Large intestine (tissue), 3 donors: ENCODE data around the gene VAPB. TPM values are rescaled to one million over a fixed set of nuclear protein-coding genes. Genes with fewer than 3 reads are reported as not detected.

Experiments
- DNase-seq, 2 donors: peaks; one replicate each; pipeline versions ENCODE4 v3.0.0 to v3.0.0-alpha.2; 2013
- H3K27ac ChIP-seq: one replicate; pipeline ENCODE4 v1.5.1; 2013; ENCODE audit warnings: low read length
- H3K27me3 ChIP-seq: 2 replicates; pipeline ENCODE4 v1.6.1; 2013; ENCODE audit warnings: low read length; ENCODE audit not compliant: control insufficient read depth, insufficient read depth
- H3K36me3 ChIP-seq: 2 replicates; pipeline ENCODE4 v1.6.1; 2013; ENCODE audit warnings: low read length; ENCODE audit not compliant: control insufficient read depth, insufficient read depth
- H3K4me1 ChIP-seq: one replicate; pipeline ENCODE4 v1.6.1; 2013; ENCODE audit warnings: low read length; ENCODE audit not compliant: control insufficient read depth, insufficient read depth
- H3K4me3 ChIP-seq: one replicate; pipeline ENCODE4 v1.5.1; 2013; ENCODE audit warnings: low read length
- H3K9me3 ChIP-seq: one replicate; pipeline ENCODE4 v1.6.1; 2013; ENCODE audit warnings: mild to moderate bottlenecking, low read depth, low read length, moderate library complexity; ENCODE audit not compliant: control insufficient read depth
- WGBS: methylation state at CpG from one replicate; pipeline ENCODE4 v1.1.5; 2013; ENCODE audit warnings: low lambda C conversion rate; ENCODE audit not compliant: insufficient coverage; 5-methylcytosine and 5-hydroxymethylcytosine counted together
- polyA plus RNA-seq: library from polyadenylated mRNA; unstranded; fragments of 120-200 nt; gene quantifications from one replicate; pipeline ENCODE4 v1.2.1, GENCODE V29; 2013

VAPB gene
- polyA plus RNA-seq, 1 donor: 39.2 TPM

DNA sequence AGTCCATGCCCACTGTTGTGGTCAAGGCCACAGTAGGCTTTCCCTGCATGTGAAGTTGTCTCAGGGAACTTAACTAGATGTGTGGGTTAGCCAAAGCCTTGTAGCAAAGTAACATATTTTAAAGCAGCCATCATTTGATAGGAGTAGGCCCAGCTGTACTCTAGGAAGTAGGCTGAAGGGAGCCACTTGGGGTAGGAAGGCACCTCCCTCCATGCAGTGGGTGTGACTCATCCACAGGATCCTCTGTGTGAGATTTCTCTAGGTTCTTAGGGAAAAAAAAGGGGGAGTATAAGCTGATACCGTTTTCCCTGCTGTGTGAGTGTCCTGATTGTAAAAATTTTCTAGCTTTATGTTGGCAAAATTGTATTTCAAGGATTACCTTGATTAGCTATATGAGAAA lies 44.7 kb downstream of the VAPB start:
- WGBS: no CpG with 5 or more reads among the region's 1 CpG
- no peak overlapping the region for H3K4me3 ChIP-seq
- DNase-seq: no peak
- peak overlapping the region; percentile 42 for H3K27ac ChIP-seq
- peaks cover 16% of the 10 kb centered on the region for H3K4me1 ChIP-seq
- H3K27me3 ChIP-seq: no peaks in the 10 kb centered on the region
- no peaks in the 10 kb centered on the region for H3K9me3 ChIP-seq
- peaks cover 7% of the 10 kb centered on the region for H3K36me3 ChIP-seq

DNA sequence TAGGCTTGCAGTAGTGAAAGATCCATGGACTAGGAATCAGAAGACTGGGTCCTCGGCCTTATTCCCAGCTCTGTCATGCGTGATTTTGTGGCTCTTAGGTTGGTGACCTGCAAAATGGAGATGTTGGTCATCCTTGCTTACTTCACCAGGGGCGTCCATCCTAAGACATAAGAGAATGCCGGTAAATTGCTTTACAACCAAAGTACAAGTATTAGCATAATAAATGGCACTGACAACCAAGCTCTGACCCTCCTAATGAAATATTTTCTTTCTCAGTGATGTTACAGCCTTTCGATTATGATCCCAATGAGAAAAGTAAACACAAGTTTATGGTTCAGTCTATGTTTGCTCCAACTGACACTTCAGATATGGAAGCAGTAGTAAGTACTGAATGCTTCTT lies 45.3 kb downstream of the VAPB start:
- Histone ChIP-seq H3K27me3 (no peaks in the 10 kb centered on the region), H3K4me3 (no peak overlapping the region), H3K27ac (peak overlapping the region; percentile 42), H3K36me3 (peaks cover 10% of the 10 kb centered on the region), H3K4me1 (peaks cover 16% of the 10 kb centered on the region), H3K9me3 (no peaks in the 10 kb centered on the region)
- DNase-seq: peak in 1 of 2 donors; percentile 61
- 11% methylated on average over 1 of the region's 5 CpGs for WGBS

DNA sequence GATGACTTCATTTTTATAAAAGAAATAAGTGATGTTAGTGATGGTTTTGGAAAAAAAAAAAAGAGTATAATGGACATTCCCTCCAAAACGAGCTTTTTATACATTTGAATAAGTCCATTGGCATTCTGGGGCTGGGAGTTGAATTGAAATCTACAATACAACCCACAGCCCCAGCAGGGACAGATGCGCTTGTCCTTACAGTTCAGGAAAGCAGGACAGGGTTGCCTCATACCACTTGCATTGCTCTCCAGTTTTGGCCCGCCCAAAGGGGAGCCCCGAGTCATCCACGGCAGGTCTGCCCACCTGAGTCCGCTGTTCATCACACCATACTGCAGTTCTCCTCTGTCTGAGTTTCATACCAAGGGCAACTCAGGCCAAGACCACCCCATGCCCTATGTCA lies 46.2 kb downstream of the VAPB start:
- no peak for DNase-seq
- no peaks in the 10 kb centered on the region for H3K27me3 ChIP-seq
- H3K27ac ChIP-seq: no peak overlapping the region
- no peaks in the 10 kb centered on the region for H3K9me3 ChIP-seq
- H3K4me1 ChIP-seq: peaks cover 16% of the 10 kb centered on the region
- WGBS: 100% methylated on average over 1 of the region's 6 CpGs
- H3K4me3 ChIP-seq: no peak overlapping the region
- H3K36me3 ChIP-seq: peaks cover 14% of the 10 kb centered on the region

DNA sequence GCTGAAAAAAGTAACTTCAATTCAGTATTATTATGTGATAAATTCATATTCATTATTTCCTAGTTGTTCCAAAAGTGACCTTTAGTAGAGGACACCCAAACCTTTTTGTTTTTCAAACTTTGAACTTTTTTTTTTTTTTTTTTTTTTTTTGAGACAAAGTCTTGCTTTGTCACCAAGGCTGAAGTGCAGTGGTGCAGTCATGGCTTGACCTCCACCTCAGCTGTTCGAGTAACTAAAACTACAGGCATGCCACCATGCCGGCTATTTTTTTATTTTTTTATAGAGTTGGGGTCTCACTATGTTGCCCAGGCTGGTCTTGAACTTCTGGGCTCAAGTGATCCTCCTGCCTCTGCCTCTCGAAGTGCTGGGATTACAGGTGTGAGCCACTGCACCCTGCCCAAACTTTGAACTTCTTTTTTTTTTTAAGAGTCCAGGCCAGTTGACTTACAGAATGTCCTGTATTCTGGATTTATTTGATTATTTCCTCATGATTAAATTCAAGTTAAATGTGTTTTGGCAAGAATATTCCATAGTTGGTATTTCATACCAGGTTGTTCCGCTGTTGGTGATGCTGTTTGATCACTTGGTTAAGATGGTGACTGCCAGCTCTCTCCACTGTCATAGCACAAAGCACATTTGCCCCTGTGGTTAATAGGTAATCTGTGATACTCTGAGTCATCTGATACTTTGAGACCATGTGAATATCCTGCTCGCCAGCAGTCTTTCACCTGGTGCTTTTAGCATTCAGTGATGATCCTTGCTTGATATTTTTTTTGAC lies 48.0 kb downstream of the VAPB start:
- Histone ChIP-seq H3K27me3 (no peaks in the 10 kb centered on the region), H3K9me3 (no peaks in the 10 kb centered on the region), H3K36me3 (peaks cover 26% of the 10 kb centered on the region), H3K4me1 (peaks cover 12% of the 10 kb centered on the region), H3K4me3 (no peak overlapping the region), H3K27ac (peak overlapping the region; percentile 36)
- peak; percentile 70 to 90 for DNase-seq
- no CpG with 5 or more reads among the region's 5 CpGs for WGBS

DNA sequence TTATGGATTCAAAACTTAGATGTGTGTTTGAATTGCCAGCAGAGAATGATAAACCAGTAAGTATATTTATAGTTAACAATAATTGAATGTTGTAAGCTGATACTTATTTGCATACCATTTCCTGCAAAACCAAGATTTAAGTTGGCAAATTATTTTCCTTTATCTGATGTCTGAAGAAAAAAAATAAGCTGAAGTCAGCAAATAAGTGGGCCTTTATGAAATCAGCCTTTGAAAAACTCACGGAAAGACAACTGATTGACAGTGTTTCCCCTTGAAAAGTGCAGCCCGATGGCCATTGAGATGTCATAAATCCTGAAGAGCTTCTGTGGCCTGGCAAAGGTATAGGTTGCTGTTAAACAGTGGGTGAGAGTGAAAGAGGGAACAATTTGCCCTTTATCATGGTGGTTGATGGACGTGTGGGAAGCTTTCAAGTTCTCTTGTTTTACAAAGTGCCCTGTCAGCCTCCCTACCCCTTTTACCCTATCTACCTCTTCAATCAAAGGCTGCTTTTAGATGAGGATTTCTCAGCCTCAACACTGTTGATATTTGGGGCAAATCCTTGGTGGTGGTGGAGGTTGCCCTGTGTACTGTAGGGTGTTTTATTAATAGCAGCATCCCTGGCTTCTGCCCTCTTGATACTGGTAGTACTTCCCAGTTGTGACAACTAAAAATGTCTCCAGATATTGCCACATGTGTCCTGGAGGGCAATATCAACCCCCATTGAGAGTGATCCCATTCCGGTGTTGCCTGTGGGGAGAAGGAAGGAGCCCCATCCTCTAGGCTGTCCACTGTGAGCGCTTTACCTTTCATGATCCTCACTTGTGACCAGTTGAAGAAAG lies 50.2 kb downstream of the VAPB start:
- H3K4me3 ChIP-seq: no peak overlapping the region
- no peak for DNase-seq
- no peaks in the 10 kb centered on the region for H3K9me3 ChIP-seq
- WGBS: no CpG with 5 or more reads among the region's 5 CpGs
- peaks cover 33% of the 10 kb centered on the region for H3K36me3 ChIP-seq
- H3K27me3 ChIP-seq: no peaks in the 10 kb centered on the region
- H3K27ac ChIP-seq: no peak overlapping the region
- peaks cover 8% of the 10 kb centered on the region for H3K4me1 ChIP-seq

DNA sequence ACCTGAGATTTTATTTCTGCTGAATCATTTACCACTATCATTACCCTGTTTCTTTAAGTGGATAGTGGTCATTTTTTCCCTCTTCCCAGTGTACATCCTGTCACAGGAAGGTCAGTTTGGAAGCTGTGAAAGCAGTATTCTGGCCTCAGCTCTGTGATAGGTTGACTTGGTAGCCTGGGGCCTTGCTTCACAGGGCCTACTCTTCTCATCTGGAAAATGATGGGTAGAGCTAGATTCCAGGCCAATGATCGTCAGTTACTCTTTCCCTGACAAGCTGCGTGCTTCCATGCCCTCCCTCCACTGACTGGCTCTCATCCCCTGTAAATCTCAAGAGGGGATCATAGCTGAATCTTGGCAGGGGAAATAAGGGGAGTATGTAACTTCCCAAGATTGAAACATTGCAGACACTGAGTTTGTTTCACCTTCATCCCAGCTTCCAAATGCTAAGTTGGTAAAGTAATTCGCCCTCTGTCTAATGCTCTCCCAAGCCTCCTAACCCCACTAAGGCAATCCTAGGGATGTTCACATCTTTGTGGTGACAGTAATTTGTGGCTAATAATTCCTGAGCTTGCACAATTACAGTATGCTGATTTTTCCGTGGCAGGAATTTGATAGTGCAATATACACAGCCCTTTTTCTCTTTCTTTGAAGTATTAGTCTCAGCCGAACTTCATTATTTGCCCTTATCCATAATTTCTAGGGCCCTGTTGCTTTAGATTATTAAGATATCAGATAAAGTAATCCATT lies 51.2 kb downstream of the VAPB start:
- no peaks in the 10 kb centered on the region for H3K9me3 ChIP-seq
- no peak overlapping the region for H3K27ac ChIP-seq
- H3K4me1 ChIP-seq: peaks cover 8% of the 10 kb centered on the region
- DNase-seq: no peak
- 85% methylated on average over 2 of the region's 5 CpGs for WGBS
- no peaks in the 10 kb centered on the region for H3K27me3 ChIP-seq
- peaks cover 43% of the 10 kb centered on the region for H3K36me3 ChIP-seq
- H3K4me3 ChIP-seq: no peak overlapping the region

DNA sequence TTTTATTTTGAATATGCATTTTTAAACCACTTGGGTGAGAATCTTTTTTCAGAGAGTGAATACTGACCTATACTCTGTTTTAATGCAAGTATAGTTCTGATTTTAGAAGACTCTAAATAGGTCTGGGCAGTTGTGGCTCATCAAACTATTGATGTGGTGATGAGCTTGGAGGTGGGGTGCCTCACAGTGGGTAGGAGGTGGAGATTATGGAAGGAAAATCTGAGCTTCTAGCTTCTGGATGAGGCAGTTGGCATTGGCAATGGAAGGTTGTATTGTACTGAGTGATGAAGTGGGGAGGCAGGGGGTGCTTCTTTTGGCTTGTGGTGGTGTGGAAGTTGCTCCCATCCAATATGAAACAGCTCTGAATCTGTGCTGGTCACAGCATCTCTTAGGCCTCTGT lies 52.7 kb downstream of the VAPB start:
- Histone ChIP-seq H3K27ac (no peak overlapping the region), H3K36me3 (peaks cover 54% of the 10 kb centered on the region), H3K9me3 (no peaks in the 10 kb centered on the region), H3K4me3 (no peak overlapping the region), H3K4me1 (peaks cover 5% of the 10 kb centered on the region), H3K27me3 (no peaks in the 10 kb centered on the region)
- no peak for DNase-seq

DNA sequence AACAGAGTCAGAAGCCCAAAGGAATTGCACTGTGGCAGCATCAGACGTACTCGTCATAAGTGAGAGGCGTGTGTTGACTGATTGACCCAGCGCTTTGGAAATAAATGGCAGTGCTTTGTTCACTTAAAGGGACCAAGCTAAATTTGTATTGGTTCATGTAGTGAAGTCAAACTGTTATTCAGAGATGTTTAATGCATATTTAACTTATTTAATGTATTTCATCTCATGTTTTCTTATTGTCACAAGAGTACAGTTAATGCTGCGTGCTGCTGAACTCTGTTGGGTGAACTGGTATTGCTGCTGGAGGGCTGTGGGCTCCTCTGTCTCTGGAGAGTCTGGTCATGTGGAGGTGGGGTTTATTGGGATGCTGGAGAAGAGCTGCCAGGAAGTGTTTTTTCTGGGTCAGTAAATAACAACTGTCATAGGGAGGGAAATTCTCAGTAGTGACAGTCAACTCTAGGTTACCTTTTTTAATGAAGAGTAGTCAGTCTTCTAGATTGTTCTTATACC lies 55.8 kb downstream of the VAPB start:
- Histone ChIP-seq H3K27me3 (no peaks in the 10 kb centered on the region), H3K4me3 (no peak overlapping the region), H3K27ac (no peak overlapping the region), H3K36me3 (peaks cover 49% of the 10 kb centered on the region), H3K9me3 (no peaks in the 10 kb centered on the region), H3K4me1 (no peaks in the 10 kb centered on the region)
- WGBS: no CpG with 5 or more reads among the region's 5 CpGs
- DNase-seq: no peak

DNA sequence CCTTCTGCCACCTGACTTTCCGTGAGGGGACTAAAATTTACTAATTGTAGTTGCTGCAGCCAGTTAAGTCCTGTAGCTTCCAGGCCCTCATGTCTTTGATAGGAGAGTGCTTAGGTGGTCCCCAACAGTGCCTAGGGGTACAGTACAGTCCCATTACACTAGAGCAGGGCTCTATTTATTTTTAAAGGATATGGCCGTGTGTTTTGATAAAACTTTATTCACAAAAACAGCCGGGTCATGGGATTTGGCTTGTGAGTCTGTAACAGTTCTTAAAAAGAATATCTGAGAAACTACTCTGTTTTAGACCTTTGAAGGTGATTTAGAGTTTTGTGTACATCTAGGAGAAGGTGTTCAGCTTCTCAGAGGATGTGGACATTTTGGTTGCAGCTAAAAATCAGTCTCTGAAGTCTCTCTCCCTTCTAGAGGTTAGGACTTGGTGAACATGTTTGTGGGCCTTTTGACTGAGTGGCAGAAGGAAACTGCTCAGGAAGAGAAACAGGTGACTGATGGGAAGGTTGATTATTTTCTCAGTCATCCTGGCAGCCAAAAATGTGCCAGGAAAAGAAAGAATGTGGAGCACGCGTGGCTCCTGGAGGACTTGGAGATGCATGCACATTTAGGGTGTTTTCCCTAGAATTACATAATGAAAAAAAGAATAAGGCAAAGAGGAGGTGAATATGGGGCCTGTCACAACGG lies 57.4 kb downstream of the VAPB start:
- Histone ChIP-seq H3K27ac (no peak overlapping the region), H3K4me1 (no peaks in the 10 kb centered on the region), H3K27me3 (no peaks in the 10 kb centered on the region), H3K4me3 (no peak overlapping the region), H3K9me3 (no peaks in the 10 kb centered on the region), H3K36me3 (peaks cover 41% of the 10 kb centered on the region)
- no CpG with 5 or more reads among the region's 6 CpGs for WGBS
- DNase-seq: no peak

DNA sequence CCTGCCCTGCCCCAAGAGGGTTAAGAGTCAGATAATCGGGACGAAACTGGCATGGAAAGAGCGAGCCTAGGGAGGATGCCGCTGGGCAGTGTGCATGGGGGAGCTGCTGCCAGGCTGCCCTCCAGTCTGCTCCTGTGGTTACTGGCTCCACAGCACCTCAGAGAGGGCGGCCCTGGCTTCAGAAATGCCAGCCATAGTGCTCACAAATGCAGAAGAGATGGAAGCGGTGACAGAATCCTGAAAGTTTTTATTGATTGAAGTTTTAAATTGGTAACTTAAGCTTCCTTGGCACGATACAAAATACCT lies 57.9 kb downstream of the VAPB start:
- no peaks in the 10 kb centered on the region for H3K4me1 ChIP-seq
- no peaks in the 10 kb centered on the region for H3K27me3 ChIP-seq
- H3K9me3 ChIP-seq: no peaks in the 10 kb centered on the region
- DNase-seq: no peak
- peaks cover 38% of the 10 kb centered on the region for H3K36me3 ChIP-seq
- no peak overlapping the region for H3K27ac ChIP-seq
- no peak overlapping the region for H3K4me3 ChIP-seq
- 83% methylated on average over 1 of the region's 7 CpGs for WGBS
